ENCODE results near the gene PASK. TPM values are rescaled to one million over a fixed set of nuclear protein-coding genes. Genes with fewer than 3 reads are reported as not detected.

PASK gene
- polyA plus RNA-seq, 1 donor (not counting 4 experiments of a cell fraction or from before 2014, with no cell fraction given), result 4.3 TPM

- no peak for DNase-seq (ENCODE audit: low read depth, low spot score)
- H3K36me3 ChIP-seq (ENCODE audit: control insufficient read depth in 2 of 2, extremely low read depth in 1 of 2, insufficient read depth in 2 of 2, low read length in 2 of 2), result peaks cover 0 to 4% of the 10 kb centered on the region in 2 experiments
- no peak overlapping the region for H2AFZ ChIP-seq (ENCODE audit: control insufficient read depth, low read length)
- peaks cover 8% of the 10 kb centered on the region for H3K4me1 ChIP-seq (ENCODE audit: control insufficient read depth, extremely low read depth, insufficient read depth, low read length)
- no peaks in the 10 kb centered on the region for H3K9me3 ChIP-seq (ENCODE audit: control insufficient read depth, low read depth, low read length)
- no peak overlapping the region for H3K27ac ChIP-seq (ENCODE audit: control insufficient read depth, insufficient read depth, low read length)
- TF ChIP-seq EZH2 (IDR thresholded peaks at IDR 0.05; ENCODE audit: low read length) (no peak), CTCF (optimal IDR thresholded peaks at IDR 0.05 in 1 of 3, IDR thresholded peaks at IDR 0.05 in 1 of 3, conservative IDR thresholded peaks at IDR 0.05 in 1 of 3; ENCODE audit: extremely low read depth in 1 of 3, insufficient read depth in 2 of 3, low read length in 3 of 3) (no peak)
- no peaks in the 10 kb centered on the region for H3K9me1 ChIP-seq (ENCODE audit: control insufficient read depth, extremely low read depth, insufficient read depth, low read length)
- FAIRE-seq, result no peak
- H3K79me2 ChIP-seq (ENCODE audit: control insufficient read depth, insufficient read depth, low read length), result no peaks in the 10 kb centered on the region
- H3K27me3 ChIP-seq (ENCODE audit: control insufficient read depth, extremely low read depth, insufficient read depth, low read length), result no peaks in the 10 kb centered on the region
- H3K4me2 ChIP-seq (ENCODE audit: control insufficient read depth, extremely low read depth, insufficient read depth, low read depth, low read length), result no peak overlapping the region
- H3K9ac ChIP-seq (ENCODE audit: control insufficient read depth, extremely low read depth, insufficient read depth, low read length), result no peak overlapping the region
- no peaks in the 10 kb centered on the region for H4K20me1 ChIP-seq (ENCODE audit: control insufficient read depth, extremely low read depth, insufficient read depth, low read length)
- dilution Hi-C loops (cut with MboI; ENCODE audit: extremely low pct_ligation_motif_present, low sequenced_read_pairs), result no loop called here
- no peak overlapping the region for H3K4me3 ChIP-seq (ENCODE audit: control insufficient read depth in 2 of 3, extremely low read depth in 1 of 3, insufficient read depth in 2 of 3, low read depth in 1 of 3, low read length in 3 of 3)
These were observed 28.8 kb downstream of the PASK start for GRCh38 chr2:241120440-241120839.

- FAIRE-seq (no peak), DNase-seq (ENCODE audit: low read depth, low spot score) (no peak)
- Histone ChIP-seq H2AFZ (ENCODE audit: control insufficient read depth, low read length) (no peak overlapping the region), H3K4me1 (ENCODE audit: control insufficient read depth, extremely low read depth, insufficient read depth, low read length) (peaks cover 5% of the 10 kb centered on the region), H3K9me1 (ENCODE audit: control insufficient read depth, extremely low read depth, insufficient read depth, low read length) (no peaks in the 10 kb centered on the region), H3K4me3 (ENCODE audit: control insufficient read depth in 2 of 3, extremely low read depth in 1 of 3, insufficient read depth in 2 of 3, low read depth in 1 of 3, low read length in 3 of 3) (no peak overlapping the region), H3K27ac (ENCODE audit: control insufficient read depth, insufficient read depth, low read length) (no peak overlapping the region), H3K9me3 (ENCODE audit: control insufficient read depth, low read depth, low read length) (no peaks in the 10 kb centered on the region), H4K20me1 (ENCODE audit: control insufficient read depth, extremely low read depth, insufficient read depth, low read length) (no peaks in the 10 kb centered on the region), H3K79me2 (ENCODE audit: control insufficient read depth, insufficient read depth, low read length) (no peaks in the 10 kb centered on the region), H3K27me3 (ENCODE audit: control insufficient read depth, extremely low read depth, insufficient read depth, low read length) (no peaks in the 10 kb centered on the region), H3K4me2 (ENCODE audit: control insufficient read depth, extremely low read depth, insufficient read depth, low read depth, low read length) (no peak overlapping the region), H3K9ac (ENCODE audit: control insufficient read depth, extremely low read depth, insufficient read depth, low read length) (no peak overlapping the region), H3K36me3 (ENCODE audit: control insufficient read depth in 2 of 2, extremely low read depth in 1 of 2, insufficient read depth in 2 of 2, low read length in 2 of 2) (peaks cover 0 to 4% of the 10 kb centered on the region in 2 experiments)
- no peak for TF ChIP-seq CTCF (optimal IDR thresholded peaks at IDR 0.05 in 1 of 3, IDR thresholded peaks at IDR 0.05 in 1 of 3, conservative IDR thresholded peaks at IDR 0.05 in 1 of 3; ENCODE audit: extremely low read depth in 1 of 3, insufficient read depth in 2 of 3, low read length in 3 of 3)
- TF ChIP-seq EZH2 (IDR thresholded peaks at IDR 0.05; ENCODE audit: low read length), result no peak
- dilution Hi-C loops (cut with MboI; ENCODE audit: extremely low pct_ligation_motif_present, low sequenced_read_pairs), result no loop called here
These were observed 30.4 kb downstream of the PASK start for GRCh38 chr2:241118737-241119505.
